B cell (primary cell): ENCODE results near the gene EBPL.

Experiments used
- CTCF ChIP-seq: fragments of 200-600 bp; IDR thresholded peaks from one replicate; pipeline ENCODE4 v1.8.0; 2022; ENCODE audit warnings: antibody characterized with exemption, mild to moderate bottlenecking
- EZH2 ChIP-seq: IDR thresholded peaks from 2 replicates; pipeline ENCODE4 v1.6.1; 2012; ENCODE audit warnings: borderline replicate concordance, low read depth, mild to moderate bottlenecking, moderate library complexity, low read length; ENCODE audit not compliant: insufficient read depth, poor library complexity, severe bottlenecking

- TF ChIP-seq EZH2 (no peak), CTCF (no peak)
These were observed 59.1 kb downstream of the EBPL start for GRCh38 chr13:49632156-49632555.
